Measurements from ENCODE around the gene ABCA2.

Gene ABCA2

DNA sequence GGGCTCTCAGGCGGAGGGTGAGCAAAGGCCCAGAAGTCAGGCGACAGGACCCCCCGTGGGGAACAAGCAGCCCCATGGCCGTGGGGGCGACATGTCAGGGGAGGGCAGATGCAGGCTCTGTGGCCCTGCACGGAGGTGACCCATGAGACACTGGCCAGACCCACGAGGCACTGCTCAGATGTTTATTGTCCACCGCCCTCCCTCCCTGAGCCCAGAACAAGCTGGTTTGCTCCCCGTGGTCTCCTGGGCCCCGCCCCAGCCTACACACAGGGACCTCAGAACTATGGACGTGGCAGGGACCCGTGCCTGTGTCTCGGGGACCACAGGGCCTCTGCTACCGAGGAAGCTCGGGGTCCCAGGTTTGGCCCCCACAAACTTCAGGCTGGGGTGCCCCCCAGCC lies 2.0 kb upstream of the ABCA2 start:
- TF ChIP-seq, protein P1, sequence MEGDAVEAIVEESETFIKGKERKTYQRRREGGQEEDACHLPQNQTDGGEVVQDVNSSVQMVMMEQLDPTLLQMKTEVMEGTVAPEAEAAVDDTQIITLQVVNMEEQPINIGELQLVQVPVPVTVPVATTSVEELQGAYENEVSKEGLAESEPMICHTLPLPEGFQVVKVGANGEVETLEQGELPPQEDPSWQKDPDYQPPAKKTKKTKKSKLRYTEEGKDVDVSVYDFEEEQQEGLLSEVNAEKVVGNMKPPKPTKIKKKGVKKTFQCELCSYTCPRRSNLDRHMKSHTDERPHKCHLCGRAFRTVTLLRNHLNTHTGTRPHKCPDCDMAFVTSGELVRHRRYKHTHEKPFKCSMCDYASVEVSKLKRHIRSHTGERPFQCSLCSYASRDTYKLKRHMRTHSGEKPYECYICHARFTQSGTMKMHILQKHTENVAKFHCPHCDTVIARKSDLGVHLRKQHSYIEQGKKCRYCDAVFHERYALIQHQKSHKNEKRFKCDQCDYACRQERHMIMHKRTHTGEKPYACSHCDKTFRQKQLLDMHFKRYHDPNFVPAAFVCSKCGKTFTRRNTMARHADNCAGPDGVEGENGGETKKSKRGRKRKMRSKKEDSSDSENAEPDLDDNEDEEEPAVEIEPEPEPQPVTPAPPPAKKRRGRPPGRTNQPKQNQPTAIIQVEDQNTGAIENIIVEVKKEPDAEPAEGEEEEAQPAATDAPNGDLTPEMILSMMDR (IDR thresholded peaks at IDR 0.05) = no peak
- Histone ChIP-seq H3K27ac (no peak overlapping the region), H3K4me3 (no peak overlapping the region)
- no peak for DNase-seq (ENCODE audit: low spot score)

DNA sequence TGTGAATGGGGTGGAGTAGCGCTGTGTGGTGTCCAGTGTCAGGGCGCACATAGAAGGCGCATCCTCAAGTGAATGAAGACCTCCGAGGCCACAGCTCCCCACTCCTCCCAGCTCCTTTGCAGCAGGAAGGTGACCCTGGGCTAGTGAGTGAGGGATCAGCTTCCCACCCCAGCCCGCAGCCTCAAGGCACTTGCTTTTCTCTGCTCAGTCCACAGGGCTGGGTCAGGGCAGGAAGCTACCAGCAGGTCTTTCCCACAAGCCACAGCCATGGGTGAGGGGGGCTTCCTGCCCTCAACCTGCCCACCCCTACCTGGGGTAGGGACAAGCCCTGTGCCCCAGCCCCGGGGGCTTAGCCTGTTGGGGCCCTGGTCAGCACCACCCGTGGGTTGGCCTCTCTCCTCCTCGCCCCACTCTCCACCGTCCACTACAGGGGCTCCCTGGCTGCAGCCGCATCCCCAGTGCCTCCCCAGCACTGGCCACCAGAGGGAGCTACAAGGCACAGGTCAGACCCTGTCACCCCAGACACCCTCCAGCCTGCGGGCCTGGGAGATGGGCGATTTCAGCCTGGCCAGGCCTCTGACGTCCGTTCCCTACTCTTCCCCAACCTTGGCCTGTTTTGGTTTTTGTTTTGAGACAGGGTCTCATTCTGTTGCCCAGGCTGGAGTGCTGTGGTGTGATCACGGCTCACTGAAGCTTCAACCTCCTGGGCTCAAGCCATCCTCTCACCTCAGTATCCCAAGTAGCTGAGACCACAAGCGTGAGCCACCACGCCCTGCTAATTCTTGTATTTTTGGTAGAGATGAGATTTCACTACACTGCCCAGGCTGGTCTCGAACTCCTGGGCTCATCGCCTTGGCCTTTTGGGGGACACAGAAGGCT lies 1.3 kb upstream of the ABCA2 start:
- H3K27ac ChIP-seq = peak overlapping the region in 1 of 2 donors; percentile 0

DNA sequence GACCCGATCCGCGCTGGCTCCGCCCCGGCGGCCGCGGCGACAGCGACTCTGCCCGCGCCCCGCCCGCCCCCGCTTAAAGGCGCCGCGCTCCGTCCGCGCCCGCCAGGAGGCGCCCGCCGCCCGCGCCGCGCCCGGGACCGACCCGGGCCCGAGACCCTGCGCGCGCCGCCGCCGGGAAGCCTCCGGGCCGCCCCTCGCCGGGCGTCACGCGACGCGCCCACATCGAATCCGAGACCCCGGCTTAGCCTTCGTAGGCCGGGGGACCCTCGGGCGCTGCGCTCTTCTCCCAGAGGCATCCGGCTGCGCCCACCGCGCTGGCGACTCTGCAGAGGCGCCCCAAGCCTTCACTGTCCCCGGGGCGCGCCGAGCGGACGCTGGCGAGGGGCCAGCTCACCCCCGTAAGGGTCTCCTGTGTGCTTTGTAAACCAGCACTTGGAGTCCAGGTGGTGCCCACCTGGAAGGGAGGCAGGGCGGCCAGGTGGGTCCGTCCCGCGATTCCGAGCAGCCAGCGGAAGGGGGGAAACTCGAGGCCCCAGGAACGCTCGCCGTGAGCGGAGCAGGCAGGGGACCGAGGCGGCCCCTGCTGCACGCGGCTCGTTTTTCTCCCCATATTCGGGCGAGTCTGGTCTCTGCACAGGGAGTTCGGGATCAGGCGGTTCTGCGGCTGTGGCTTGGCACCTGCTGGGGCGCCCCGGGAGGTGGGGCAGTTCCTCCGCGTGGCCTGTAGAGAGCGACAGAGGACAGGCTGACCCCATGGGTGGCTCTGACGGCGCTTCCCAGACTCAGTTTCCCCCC lies 423 bp upstream of the ABCA2 start:
- Histone ChIP-seq H3K4me3 (peak overlapping the region; percentile 85), H3K27ac (peak overlapping the region; percentile 64 to 82)
- no peak for DNase-seq (ENCODE audit: low spot score)
- TF ChIP-seq, protein P1 (IDR thresholded peaks at IDR 0.05) = no peak

More for the DNA sequence above, 1.3 kb upstream of the ABCA2 start:
- H3K4me3 ChIP-seq = peak overlapping the region; percentile 85
- DNase-seq (ENCODE audit: low spot score) = no peak
- TF ChIP-seq, protein P1 (IDR thresholded peaks at IDR 0.05) = peak; percentile 82

DNA sequence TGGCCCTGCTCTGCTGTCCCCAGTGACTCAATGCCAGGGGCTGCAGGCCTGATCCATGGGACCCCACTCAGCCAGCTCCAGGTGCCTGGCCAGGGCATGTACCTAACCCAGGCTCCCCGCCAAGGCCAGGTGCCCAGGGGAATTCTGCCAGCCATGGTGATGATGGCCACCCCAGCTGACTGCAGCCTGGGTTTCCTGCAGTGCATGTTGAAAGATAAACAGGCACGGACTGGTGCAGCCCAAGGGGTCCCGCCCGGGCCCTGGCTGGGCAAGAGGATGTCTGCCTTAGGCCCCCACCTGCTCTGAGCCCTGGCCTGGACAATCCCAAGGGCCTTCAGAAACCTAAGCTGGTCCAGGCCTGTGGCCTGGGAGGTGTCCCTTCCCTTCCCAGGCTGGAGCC lies 1.2 kb downstream of the ABCA2 start:
- peak overlapping the region; percentile 85 for H3K4me3 ChIP-seq
- DNase-seq (ENCODE audit: low spot score) = no peak
- H3K27ac ChIP-seq = peak overlapping the region in 1 of 2 donors; percentile 82
- TF ChIP-seq, protein P1 (IDR thresholded peaks at IDR 0.05) = no peak

DNA sequence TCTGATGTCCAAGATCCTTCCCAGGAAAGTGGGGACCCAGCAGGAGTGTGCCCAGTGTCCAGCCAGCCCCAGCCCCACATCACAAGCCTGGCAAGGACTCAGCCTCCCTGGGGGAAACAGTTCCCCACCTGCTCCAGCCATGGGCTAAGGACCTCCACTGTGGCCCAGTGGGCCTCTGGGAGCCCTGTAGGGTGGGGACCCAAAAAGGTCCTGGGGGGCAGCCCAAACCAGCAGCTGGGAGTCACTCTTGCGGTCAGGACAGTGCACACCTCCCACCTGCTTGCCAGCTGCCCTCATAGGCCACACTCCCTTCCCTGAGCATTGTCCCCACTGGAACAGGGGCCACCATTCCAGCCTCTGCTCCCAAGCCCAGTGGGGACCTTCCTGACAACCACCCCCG lies 1.7 kb downstream of the ABCA2 start:
- peak overlapping the region; percentile 85 for H3K4me3 ChIP-seq
- H3K27ac ChIP-seq = peak overlapping the region in 1 of 2 donors; percentile 82
- TF ChIP-seq, protein P1 (IDR thresholded peaks at IDR 0.05) = no peak
- no peak for DNase-seq (ENCODE audit: low spot score)

DNA sequence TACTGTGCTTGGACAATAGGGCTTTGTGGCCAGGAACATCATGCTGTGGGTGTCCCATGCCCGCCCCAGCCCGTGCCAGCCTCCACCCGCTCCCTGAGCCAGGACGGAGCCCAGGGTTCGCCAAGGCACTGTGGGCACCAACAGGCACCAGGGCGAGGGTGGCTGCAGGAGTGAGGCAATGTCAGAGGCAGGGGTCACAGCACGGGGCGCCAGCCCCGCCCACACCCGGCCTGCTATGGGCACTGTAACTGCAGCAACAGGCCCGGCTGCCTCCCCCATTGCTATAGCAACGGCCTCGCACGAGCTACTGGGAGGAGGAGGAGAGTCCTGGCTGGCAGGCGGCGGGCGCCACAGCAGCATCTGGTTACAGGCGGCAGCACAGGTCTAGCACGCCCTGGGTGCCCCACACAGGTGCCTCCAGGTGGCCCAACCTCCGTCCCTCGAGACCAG lies 2.5 kb downstream of the ABCA2 start:
- TF ChIP-seq, protein P1 (IDR thresholded peaks at IDR 0.05) = no peak

More for the DNA sequence above, 2.5 kb downstream of the ABCA2 start:
- Histone ChIP-seq H3K4me3 (no peak overlapping the region), H3K27ac (peak overlapping the region in 1 of 2 donors; percentile 38)
- DNase-seq (ENCODE audit: low spot score) = no peak
